Caco-2 (cell line): ENCODE data around the gene TMEM252. TPM values are rescaled to one million over a fixed set of nuclear protein-coding genes. Genes with fewer than 3 reads are reported as not detected.

ENCODE experiments used
- BruUV-seq: library from RNA; stranded (reverse); fragments of 400-500 nt; replicated peaks from 2 replicates; lab custom pipeline; 2021; lab: Mats Ljungman, UMichigan
- CTCF ChIA-PET: fragments of 300-600 bp; sonication (Branson Sonifier 250); formaldehyde crosslinking; loops from one replicate; lab custom pipeline; 2022; ENCODE audit warnings: antibody characterized with exemption; lab: Charles Lee
- POLR2A ChIA-PET: fragments of 300-600 bp; sonication (Branson Sonifier 250); formaldehyde crosslinking; loops from one replicate; lab custom pipeline; 2022; ENCODE audit warnings: antibody characterized with exemption; lab: Charles Lee
- DNase-seq, 2 experiments: peaks; one replicate each; pipeline versions ENCODE4 v3.0.0 to v3.0.0-alpha.2; 2020 to 2022
- H3K27me3 ChIP-seq: replicated peaks from 2 replicates; pipeline ENCODE4 v1.6.0; 2011; ENCODE audit warnings: low read length; ENCODE audit not compliant: control insufficient read depth, insufficient read depth
- H3K36me3 ChIP-seq: 2 replicates; pipeline ENCODE4 v1.5.1; 2011; ENCODE audit warnings: low read length; ENCODE audit not compliant: control insufficient read depth, insufficient read depth
- H3K4me1 ChIP-seq: fragments of 250-450 bp; sonication (Bioruptor Pico); 2 replicates; pipeline ENCODE4 v1.5.1; 2020; ENCODE audit warnings: mild to moderate bottlenecking
- H3K4me3 ChIP-seq: 2 replicates; pipeline ENCODE4 v1.5.1; 2011; ENCODE audit warnings: low read depth, mild to moderate bottlenecking, control low read depth, low read length
- H3K9me3 ChIP-seq: fragments of 250-450 bp; sonication (Bioruptor Pico); 2 replicates; pipeline ENCODE4 v1.5.1; 2020; ENCODE audit warnings: mild to moderate bottlenecking, moderate library complexity
- H3K27ac Mint-ChIP-seq: one replicate; pipeline ENCODE4 v1.8.0; 2022; ENCODE audit warnings: mixed read lengths; ENCODE audit not compliant: unreplicated experiment
- H3K27me3 Mint-ChIP-seq: one replicate; pipeline ENCODE4 v1.8.0; 2022; ENCODE audit warnings: mixed read lengths; ENCODE audit not compliant: insufficient read depth, unreplicated experiment
- H3K36me3 Mint-ChIP-seq: one replicate; pipeline ENCODE4 v1.8.0; 2022; ENCODE audit warnings: mild to moderate bottlenecking, mixed read lengths; ENCODE audit not compliant: insufficient read depth, unreplicated experiment
- H3K4me1 Mint-ChIP-seq: one replicate; pipeline ENCODE4 v1.8.0; 2022; ENCODE audit warnings: low read depth, mixed read lengths; ENCODE audit not compliant: unreplicated experiment
- H3K4me3 Mint-ChIP-seq: one replicate; pipeline ENCODE4 v1.8.0; 2022; ENCODE audit warnings: mild to moderate bottlenecking, moderate library complexity, mixed read lengths; ENCODE audit not compliant: unreplicated experiment
- H3K9me3 Mint-ChIP-seq: one replicate; pipeline ENCODE4 v1.8.0; 2022; ENCODE audit warnings: mixed read lengths; ENCODE audit not compliant: unreplicated experiment
- CTCF ChIP-seq, 2 experiments: fragments of 200-600 bp in 1 of 2; IDR thresholded peaks; 1 replicate in 1 of 2; 2 replicates in 1 of 2; pipeline versions ENCODE4 v1.5.1 to v1.8.0; 2011 to 2022; ENCODE audit warnings: antibody characterized with exemption in 1 of 2, control low read depth in 1 of 2, inconsistent platforms in 1 of 2, low read depth in 1 of 2, low read length in 1 of 2, mild to moderate bottlenecking in 1 of 2, moderate library complexity in 1 of 2; ENCODE audit not compliant: insufficient read depth in 1 of 2, severe bottlenecking in 1 of 2, unreplicated experiment in 1 of 2
- intact Hi-C: fragments of 100-400 bp; cut with micrococcal nuclease; formaldehyde crosslinking; loops from one replicate; pipeline ENCODE4 v1.10.0; 2022; ENCODE audit not compliant: unreplicated experiment
- total RNA-seq: library from RNA; stranded (reverse); gene quantifications from 2 replicates; pipeline ENCODE4 v1.2.3, GENCODE V29; 2022

Gene TMEM252
- total RNA-seq, 1 experiment from 2014 or later, result not detected

GRCh38 chr9:68506551-68506950, 34.1 kb downstream of the TMEM252 start:
- Histone ChIP-seq H3K4me1 (no peaks in the 10 kb centered on the region), H3K36me3 (no peaks in the 10 kb centered on the region), H3K27me3 (no peaks in the 10 kb centered on the region), H3K9me3 (no peaks in the 10 kb centered on the region), H3K4me3 (no peak overlapping the region)
- no peaks in the 10 kb centered on the region for H3K27me3 Mint-ChIP-seq
- no peak overlapping the region for H3K27ac Mint-ChIP-seq
- ChIA-PET POLR2A (no interaction called here), CTCF (no interaction called here)
- no peak for TF ChIP-seq CTCF (IDR thresholded peaks at IDR 0.05; ENCODE audit: insufficient read depth in 1 of 2, low read depth in 1 of 2, low read length in 1 of 2, severe bottlenecking in 1 of 2, unreplicated experiment in 1 of 2)
- no TSS peak for BruUV-seq
- H3K36me3 Mint-ChIP-seq, result no peaks in the 10 kb centered on the region
- H3K4me1 Mint-ChIP-seq, result no peaks in the 10 kb centered on the region
- H3K4me3 Mint-ChIP-seq, result no peak overlapping the region
- no peak for DNase-seq
- H3K9me3 Mint-ChIP-seq, result no peaks in the 10 kb centered on the region
- intact Hi-C loops, result no loop called here

- no peak for DNase-seq
- H3K4me3 ChIP-seq, result no peak overlapping the region
- Mint-ChIP-seq H3K4me3 (no peak overlapping the region), H3K27ac (no peak overlapping the region), H3K36me3 (no peaks in the 10 kb centered on the region), H3K4me1 (no peaks in the 10 kb centered on the region), H3K9me3 (no peaks in the 10 kb centered on the region), H3K27me3 (no peaks in the 10 kb centered on the region)
- H3K36me3 ChIP-seq, result no peaks in the 10 kb centered on the region
- no peaks in the 10 kb centered on the region for H3K4me1 ChIP-seq
- BruUV-seq, result no TSS peak
- H3K9me3 ChIP-seq, result no peaks in the 10 kb centered on the region
- no peak for TF ChIP-seq CTCF (IDR thresholded peaks at IDR 0.05; ENCODE audit: insufficient read depth in 1 of 2, low read depth in 1 of 2, low read length in 1 of 2, severe bottlenecking in 1 of 2, unreplicated experiment in 1 of 2)
- ChIA-PET CTCF (no interaction called here), POLR2A (no interaction called here)
- no peaks in the 10 kb centered on the region for H3K27me3 ChIP-seq
- intact Hi-C loops, result no loop called here
These were observed 34.8 kb downstream of the TMEM252 start for GRCh38 chr9:68505681-68506409.

GRCh38 chr9:68502279-68502678, 38.4 kb downstream of the TMEM252 start:
- H3K4me1 ChIP-seq, result no peaks in the 10 kb centered on the region
- H3K9me3 Mint-ChIP-seq, result no peaks in the 10 kb centered on the region
- no peaks in the 10 kb centered on the region for H3K36me3 Mint-ChIP-seq
- no peaks in the 10 kb centered on the region for H3K9me3 ChIP-seq
- intact Hi-C loops, result no loop called here
- H3K27me3 Mint-ChIP-seq, result no peaks in the 10 kb centered on the region
- DNase-seq, result no peak
- ChIA-PET POLR2A (no interaction called here), CTCF (no interaction called here)
- H3K36me3 ChIP-seq, result no peaks in the 10 kb centered on the region
- H3K27me3 ChIP-seq, result no peaks in the 10 kb centered on the region
- BruUV-seq, result no TSS peak
- no peaks in the 10 kb centered on the region for H3K4me1 Mint-ChIP-seq
- no peak overlapping the region for H3K4me3 ChIP-seq
- no peak overlapping the region for H3K27ac Mint-ChIP-seq
- no peak overlapping the region for H3K4me3 Mint-ChIP-seq
- TF ChIP-seq CTCF (IDR thresholded peaks at IDR 0.05; ENCODE audit: insufficient read depth in 1 of 2, low read depth in 1 of 2, low read length in 1 of 2, severe bottlenecking in 1 of 2, unreplicated experiment in 1 of 2), result no peak
